Measurements from ENCODE around the gene ATP1A2.

- TF ChIP-seq CTCF (IDR thresholded peaks at IDR 0.05), result no peak
- TF ChIP-seq POLR2AphosphoS5 (IDR thresholded peaks at IDR 0.05), result no peak
- no peak for TF ChIP-seq POLR2A (IDR thresholded peaks at IDR 0.05)
- TF ChIP-seq EP300 (IDR thresholded peaks at IDR 0.05), result no peak
These were observed 20.8 kb downstream of the ATP1A2 start for GRCh38 chr1:160136121-160136925.
